ENCODE results near the gene ASRGL1. TPM values are rescaled to one million over a fixed set of nuclear protein-coding genes. Genes with fewer than 3 reads are reported as not detected.

Gene ASRGL1
- total and polyA plus RNA-seq, 2 donors (not counting 1 experiment from before 2014, with no cell fraction given) = 0.49 to 1.3 TPM

- no peaks in the 10 kb centered on the region for H3K36me3 ChIP-seq (replicated peaks in 1 of 2; ENCODE audit: control extremely low read depth in 1 of 2, control insufficient read depth in 1 of 2, extremely low read depth in 1 of 2, insufficient read depth in 2 of 2, low read length in 1 of 2)
- WGBS (ENCODE audit: insufficient coverage) = 96% methylated on average over 6 of the region's 7 CpGs
- no peak overlapping the region for H3K9ac ChIP-seq (ENCODE audit: low read length)
- ChIA-PET POLR2A (no interaction called here), CTCF (interaction anchor here (1.2 to 11.8 kb wide), 7 partner anchors 12 to 272 kb away, joined by 3 to 339 read pairs (median 8); no protein-coding TSS in a partner anchor)
- ATAC-seq (ENCODE audit: low read depth) = no peak
- H3K27me3 ChIP-seq (replicated peaks in 1 of 4; ENCODE audit: control extremely low read depth in 1 of 4, control insufficient read depth in 3 of 4, insufficient read depth in 4 of 4, low read length in 3 of 4) = peaks cover 0 to 2% (median 0%) of the 10 kb centered on the region in 4 experiments
- H3K79me2 ChIP-seq (ENCODE audit: control insufficient read depth, insufficient read depth, low read length) = no peaks in the 10 kb centered on the region
- H3K4me3 ChIP-seq (ENCODE audit: control extremely low read depth in 1 of 5, extremely low read depth in 1 of 5, insufficient read depth in 1 of 5, low read depth in 2 of 5, low read length in 4 of 5) = no peak overlapping the region
- H4K20me1 ChIP-seq (ENCODE audit: control insufficient read depth, insufficient read depth, low read length, poor library complexity, severe bottlenecking) = no peaks in the 10 kb centered on the region
- peaks cover 4 to 7% of the 10 kb centered on the region in 2 donors for H3K4me1 ChIP-seq (ENCODE audit: control insufficient read depth in 2 of 2, insufficient read depth in 2 of 2, low read length in 2 of 2)
- no peak overlapping the region for H3K27ac ChIP-seq (ENCODE audit: low read length in 2 of 2)
- no peak overlapping the region for H2AFZ ChIP-seq (ENCODE audit: insufficient read depth, low read depth, low read length, poor library complexity, severe bottlenecking)
- no peaks in the 10 kb centered on the region for H3K9me3 ChIP-seq (ENCODE audit: control extremely low read depth in 1 of 3, control insufficient read depth in 2 of 3, insufficient read depth in 1 of 3, low read length in 2 of 3)
- H3K27ac Mint-ChIP-seq = no peak overlapping the region
- no peak for DNase-seq
- peaks cover 3% of the 10 kb centered on the region for H3K4me1 Mint-ChIP-seq
- intact Hi-C loops (cut with micrococcal nuclease) = loop anchor here (5.0 kb wide), 1 partner anchor 460 kb away; the partner anchor contains the start of gene SLC3A2
- no peaks in the 10 kb centered on the region for H3K9me3 Mint-ChIP-seq (ENCODE audit: insufficient read depth)
- TF ChIP-seq EZH2 (IDR thresholded peaks at IDR 0.05; ENCODE audit: borderline replicate concordance, insufficient read depth, low read depth, low read length, poor library complexity, severe bottlenecking) (no peak), CTCF (IDR thresholded peaks at IDR 0.05) (no peak)
- no peak overlapping the region for H3K4me3 Mint-ChIP-seq
- no peak overlapping the region for H3K4me2 ChIP-seq (replicated peaks; ENCODE audit: low read depth, low read length, poor library complexity, severe bottlenecking)
- peaks cover 11% of the 10 kb centered on the region for H3K27me3 Mint-ChIP-seq
Observed at GRCh38 chr11:62421996-62422395, 84.7 kb downstream of the ASRGL1 start.

- Histone ChIP-seq H3K9me3 (ENCODE audit: control extremely low read depth in 1 of 3, control insufficient read depth in 2 of 3, insufficient read depth in 1 of 3, low read length in 2 of 3) (no peaks in the 10 kb centered on the region), H3K27me3 (replicated peaks in 1 of 4; ENCODE audit: control extremely low read depth in 1 of 4, control insufficient read depth in 3 of 4, insufficient read depth in 4 of 4, low read length in 3 of 4) (peaks cover 0 to 2% (median 0%) of the 10 kb centered on the region in 4 experiments), H3K27ac (ENCODE audit: low read length in 2 of 2) (no peak overlapping the region), H3K36me3 (replicated peaks in 1 of 2; ENCODE audit: control extremely low read depth in 1 of 2, control insufficient read depth in 1 of 2, extremely low read depth in 1 of 2, insufficient read depth in 2 of 2, low read length in 1 of 2) (no peaks in the 10 kb centered on the region), H3K4me3 (ENCODE audit: control extremely low read depth in 1 of 5, extremely low read depth in 1 of 5, insufficient read depth in 1 of 5, low read depth in 2 of 5, low read length in 4 of 5) (no peak overlapping the region), H3K79me2 (ENCODE audit: control insufficient read depth, insufficient read depth, low read length) (no peaks in the 10 kb centered on the region), H2AFZ (ENCODE audit: insufficient read depth, low read depth, low read length, poor library complexity, severe bottlenecking) (no peak overlapping the region), H3K4me1 (ENCODE audit: control insufficient read depth in 2 of 2, insufficient read depth in 2 of 2, low read length in 2 of 2) (peaks cover 4 to 7% of the 10 kb centered on the region in 2 donors), H4K20me1 (ENCODE audit: control insufficient read depth, insufficient read depth, low read length, poor library complexity, severe bottlenecking) (no peaks in the 10 kb centered on the region), H3K9ac (ENCODE audit: low read length) (no peak overlapping the region), H3K4me2 (replicated peaks; ENCODE audit: low read depth, low read length, poor library complexity, severe bottlenecking) (no peak overlapping the region)
- ATAC-seq (ENCODE audit: low read depth) (no peak), DNase-seq (no peak)
- no peak overlapping the region for H3K27ac Mint-ChIP-seq
- ChIA-PET CTCF (interaction anchor here (0.7 to 11.8 kb wide), 10 partner anchors 13 to 271 kb away, joined by 3 to 339 read pairs (median 6); no protein-coding TSS in a partner anchor), POLR2A (no interaction called here)
- no peak for TF ChIP-seq CTCF (IDR thresholded peaks at IDR 0.05)
- no peak for TF ChIP-seq EZH2 (IDR thresholded peaks at IDR 0.05; ENCODE audit: borderline replicate concordance, insufficient read depth, low read depth, low read length, poor library complexity, severe bottlenecking)
- no peak overlapping the region for H3K4me3 Mint-ChIP-seq
- H3K27me3 Mint-ChIP-seq = peaks cover 11% of the 10 kb centered on the region
- intact Hi-C loops (cut with micrococcal nuclease) = loop anchor here (5.0 kb wide), 1 partner anchor 459 kb away; the partner anchor contains the start of gene SLC3A2
- H3K4me1 Mint-ChIP-seq = peaks cover 9% of the 10 kb centered on the region
- no peaks in the 10 kb centered on the region for H3K9me3 Mint-ChIP-seq (ENCODE audit: insufficient read depth)
- 88% methylated on average over 1 of the region's 4 CpGs for WGBS (ENCODE audit: insufficient coverage)
Observed at GRCh38 chr11:62423012-62423411, 85.8 kb downstream of the ASRGL1 start.
